DMS153 (cell line): ENCODE measurements around the gene KLF16.

Source experiments
- DNase-seq: peaks from one replicate; lab custom pipeline; 2025; lab: John Stamatoyannopoulos, UW

KLF16 gene

GRCh38 chr19:1867349-1867724 lies 4.0 kb upstream of the KLF16 start:
- DNase-seq = no peak

GRCh38 chr19:1866693-1867348 lies 3.4 kb upstream of the KLF16 start:
- no peak for DNase-seq

- DNase-seq = no peak
These were observed 2.0 kb upstream of the KLF16 start for GRCh38 chr19:1865172-1866010.

- no peak for DNase-seq
These were observed 1.2 kb upstream of the KLF16 start for GRCh38 chr19:1864480-1865171.

DNA sequence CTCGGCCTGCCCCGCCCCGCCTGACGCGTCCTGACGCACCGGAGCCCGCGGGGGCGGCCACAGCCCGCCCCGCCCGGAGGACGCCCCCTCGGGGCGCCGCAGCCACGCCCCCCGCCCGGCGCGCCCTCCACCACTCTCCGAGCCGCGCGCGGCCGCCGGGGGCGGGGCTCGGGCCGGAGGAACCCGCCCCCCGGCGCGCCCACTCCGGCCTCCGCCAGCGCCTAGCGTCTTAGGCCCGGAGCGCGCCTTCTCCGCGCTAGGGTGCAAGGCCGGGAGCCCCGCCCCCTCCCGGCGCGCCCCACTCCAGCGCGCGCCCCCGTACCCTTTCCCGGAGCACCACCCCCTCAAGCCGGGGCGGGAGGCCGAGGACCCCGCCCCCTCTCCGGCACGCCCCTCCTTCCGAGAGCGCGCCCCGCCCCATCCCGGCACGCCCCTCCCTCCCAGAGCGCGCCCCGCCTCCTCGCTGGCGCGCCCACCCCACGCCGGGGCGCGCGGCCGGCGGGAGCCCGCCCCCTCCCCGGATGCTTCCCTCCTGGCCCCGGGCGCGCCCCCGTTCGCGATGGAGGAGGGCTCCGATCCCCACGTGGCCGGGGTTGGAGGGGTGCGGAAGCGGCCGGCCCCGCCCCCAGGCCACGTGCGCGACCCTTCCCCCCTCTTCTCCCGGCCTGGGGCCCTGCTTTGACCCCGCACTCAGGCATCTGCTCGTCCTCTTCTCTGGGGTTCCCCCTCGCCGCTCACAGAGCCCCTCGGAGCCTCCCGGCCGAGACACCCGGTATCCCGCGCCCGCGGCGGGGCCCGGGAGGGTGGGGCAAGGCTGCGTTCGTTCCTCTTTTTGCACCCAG lies 480 bp upstream of the KLF16 start:
- DNase-seq = peak; percentile 66

- DNase-seq = peak; percentile 3
These were observed 703 bp downstream of the KLF16 start for GRCh38 chr19:1862424-1863327.

GRCh38 chr19:1862068-1862423 lies 1.3 kb downstream of the KLF16 start:
- no peak for DNase-seq

DNA sequence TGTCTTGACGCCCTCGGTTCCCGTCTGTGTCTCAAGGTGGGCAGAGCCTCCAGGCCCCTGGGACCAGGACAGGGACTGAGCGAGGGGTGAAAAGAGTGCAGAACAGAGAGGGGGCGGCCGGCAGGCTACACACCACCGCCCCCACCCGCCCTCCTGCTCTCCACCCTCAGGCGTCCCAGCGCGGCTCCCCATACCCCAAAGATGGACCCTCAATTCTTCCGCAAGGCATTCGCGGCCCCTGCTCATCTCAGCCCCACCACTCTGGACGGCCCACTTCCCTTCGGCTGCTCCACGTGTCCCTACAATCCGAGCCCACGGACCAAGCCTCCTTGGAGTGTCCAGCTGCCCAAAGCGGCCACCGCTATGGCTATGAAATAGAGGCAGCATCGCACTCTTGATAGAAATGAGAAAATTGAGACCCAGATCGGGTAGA lies 1.8 kb downstream of the KLF16 start:
- no peak for DNase-seq

DNA sequence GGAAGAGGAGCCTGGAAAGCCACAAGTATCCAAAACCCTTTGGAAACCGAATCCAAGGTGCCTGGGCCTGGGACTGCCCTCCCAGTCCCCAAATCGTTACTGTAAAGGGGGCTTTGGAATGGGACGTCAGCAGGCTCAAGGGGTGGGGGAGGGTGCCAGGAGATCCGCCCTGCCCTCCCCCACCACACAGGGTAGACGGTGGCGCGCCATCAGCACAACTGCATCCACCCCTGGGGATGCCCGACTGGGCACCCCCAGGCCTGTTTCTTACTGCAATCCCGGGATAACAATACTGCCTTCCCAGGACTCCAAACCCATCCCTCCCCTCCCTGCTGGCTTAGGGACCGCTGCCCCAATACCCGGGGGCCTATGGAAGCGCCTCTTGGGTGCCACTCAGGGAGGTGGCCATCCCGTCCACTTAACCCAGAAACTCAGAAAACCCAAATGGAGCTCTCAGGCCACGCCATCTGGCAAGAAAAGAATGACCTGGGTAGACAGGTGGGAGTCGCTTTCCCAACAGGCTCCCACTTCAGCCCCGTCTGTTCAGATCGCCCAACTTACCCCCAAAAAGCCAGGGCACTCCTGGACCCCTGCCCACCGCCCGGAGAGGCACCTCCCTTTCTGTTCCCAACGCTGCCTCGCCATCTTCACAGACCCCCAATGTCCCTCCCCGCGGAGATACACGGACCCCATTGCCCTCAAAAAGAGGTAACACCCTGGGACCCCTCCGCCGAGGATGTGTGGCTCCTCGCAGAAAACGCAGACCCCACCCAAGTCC lies 2.4 kb downstream of the KLF16 start:
- DNase-seq = no peak

GRCh38 chr19:1860042-1860775 lies 3.2 kb downstream of the KLF16 start:
- no peak for DNase-seq

DNA sequence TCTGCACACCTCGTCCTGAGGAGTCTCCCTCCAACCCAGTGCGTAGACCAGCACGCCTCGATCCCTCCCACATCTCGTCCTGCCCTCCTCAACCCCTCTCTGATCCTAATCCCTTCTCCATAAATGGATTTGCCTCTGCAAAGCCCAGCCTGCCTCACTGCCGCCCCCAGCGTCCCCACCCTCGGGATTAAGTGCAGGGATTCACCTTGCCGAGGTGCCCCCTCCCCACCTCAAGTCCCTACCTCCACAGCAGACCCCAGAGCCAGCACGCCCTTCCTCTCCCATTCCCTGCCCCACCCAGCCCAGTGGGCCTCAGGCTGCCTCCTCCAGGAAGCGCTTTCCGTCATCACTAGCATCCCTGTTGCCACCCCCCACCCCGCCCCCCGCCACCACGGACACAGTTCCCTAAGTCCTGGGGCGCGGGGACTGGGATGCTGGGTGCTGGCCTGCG lies 4.0 kb downstream of the KLF16 start:
- no peak for DNase-seq

DNA sequence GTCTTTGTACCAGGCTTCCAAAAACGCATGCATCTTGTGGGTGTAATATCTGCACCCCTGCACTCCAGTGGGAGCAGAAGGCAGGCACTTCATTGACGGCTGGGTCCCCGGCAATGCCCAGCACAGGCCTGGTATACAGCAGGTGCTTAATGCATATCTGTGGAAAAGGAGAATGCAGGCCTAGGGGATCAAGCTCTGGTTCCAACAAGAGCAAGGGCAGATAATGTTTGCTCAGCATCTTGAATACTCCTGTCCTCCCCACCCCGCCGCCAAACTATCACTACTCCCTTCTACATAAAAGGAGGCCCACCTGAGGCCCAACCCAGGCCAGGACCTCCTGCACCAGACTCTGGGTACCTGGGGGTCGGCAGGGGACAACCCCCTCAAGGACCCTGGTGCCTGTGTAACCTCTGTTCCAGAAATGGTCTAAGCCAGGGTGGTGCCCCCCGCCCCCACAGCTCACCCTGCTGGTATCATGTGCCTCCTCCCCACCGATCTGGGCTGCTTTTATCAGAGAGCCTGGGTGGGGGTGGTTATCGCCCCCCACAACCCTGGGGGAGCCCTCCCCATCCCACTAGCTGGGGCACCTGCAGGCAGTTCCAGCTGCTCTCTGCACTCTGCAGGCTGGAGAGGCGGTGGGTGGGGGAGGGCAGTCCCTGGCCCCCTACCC lies 4.8 kb downstream of the KLF16 start:
- no peak for DNase-seq

- no peak for DNase-seq
These were observed 5.6 kb downstream of the KLF16 start for GRCh38 chr19:1857648-1858326.

DNA sequence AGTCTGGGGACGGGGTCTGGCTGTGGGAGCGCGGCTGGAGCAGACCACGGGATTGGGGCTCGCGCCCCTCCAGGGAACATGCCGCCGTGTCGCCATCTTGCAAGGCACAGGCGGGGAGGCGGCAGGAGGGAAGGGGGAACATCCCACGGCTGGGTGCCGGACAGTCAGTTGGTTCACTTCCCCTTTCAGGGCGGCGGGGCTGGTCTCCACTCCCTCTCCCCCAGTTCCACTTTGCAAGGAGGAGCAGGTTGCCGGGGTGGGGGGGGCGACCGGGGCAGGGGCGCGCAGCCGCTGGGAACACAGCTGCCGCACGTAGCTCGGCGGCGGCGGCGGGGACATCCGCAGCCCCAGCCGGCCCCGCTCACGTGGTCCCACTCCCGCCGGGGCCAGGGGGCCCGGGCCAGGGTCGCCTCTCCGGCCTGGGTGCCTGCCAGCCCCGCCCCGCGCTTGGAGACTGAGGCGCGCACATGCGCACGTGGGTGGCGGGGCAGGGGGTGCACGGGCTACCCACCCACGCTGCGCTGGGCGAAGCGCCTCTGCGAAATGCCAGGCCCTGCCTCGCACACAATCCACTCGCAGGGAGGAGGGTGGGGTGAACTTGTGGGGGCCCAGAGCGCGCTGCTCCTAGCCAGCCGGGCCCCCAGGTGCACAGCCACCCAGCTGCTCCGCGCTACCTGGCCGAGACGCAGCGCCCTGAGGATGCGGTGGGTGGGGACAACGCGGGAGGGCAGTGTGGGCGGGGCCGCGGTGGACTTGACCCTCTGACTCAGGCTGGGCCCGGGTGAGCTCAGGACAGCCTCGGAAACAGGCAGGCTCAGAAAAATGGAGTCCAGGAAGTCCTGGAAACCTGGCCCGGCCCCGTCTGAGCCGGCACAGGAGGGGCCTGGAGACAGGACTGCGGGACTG lies 6.4 kb downstream of the KLF16 start:
- no peak for DNase-seq

- no peak for DNase-seq
These were observed 7.1 kb downstream of the KLF16 start for GRCh38 chr19:1856345-1856697.

DNA sequence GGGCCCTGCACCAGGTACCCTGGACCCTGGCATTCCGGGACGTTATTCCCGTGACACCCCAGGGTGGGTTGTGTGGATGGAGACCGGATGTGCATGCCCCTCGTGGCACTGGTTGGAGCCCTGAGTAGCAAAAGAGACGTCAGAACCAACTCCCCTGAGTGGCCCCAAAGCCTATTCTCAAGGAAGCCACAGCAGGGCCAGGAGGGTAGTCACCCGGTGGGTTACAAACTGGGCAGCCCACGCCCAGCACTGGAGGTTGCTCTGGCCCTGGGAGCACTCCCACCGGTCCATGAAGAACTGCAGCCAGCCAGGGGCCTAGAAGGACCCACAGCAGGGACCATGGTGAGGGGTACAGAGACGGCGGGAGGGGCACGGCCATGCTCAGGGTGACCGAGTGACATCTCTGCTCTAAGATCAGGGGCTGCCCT lies 7.5 kb downstream of the KLF16 start:
- DNase-seq = no peak
